ENCODE measurements around the gene HPS5.

The HPS5 gene

GRCh38 chr11:18294862-18295261 is 27.1 kb downstream of the HPS5 start:
- Histone ChIP-seq H3K4me1 (no peaks in the 10 kb centered on the region), H3K4me3 (no peak overlapping the region), H3K36me3 (peaks cover 82 to 100% (median 87%) of the 10 kb centered on the region in 3 donors), H3K9me3 (no peaks in the 10 kb centered on the region), H3K27ac (no peak overlapping the region), H3K27me3 (no peaks in the 10 kb centered on the region)
- TF ChIP-seq CTCF (IDR thresholded peaks at IDR 0.05), result no peak
- no peak for DNase-seq
- intact Hi-C loops (cut with DNase I; ENCODE audit: low total_unique reads), result loop anchor here (10.0 kb wide), 1 partner anchor 200 kb away; no protein-coding TSS in a partner anchor

GRCh38 chr11:18288911-18289310 is 33.0 kb downstream of the HPS5 start:
- Histone ChIP-seq H3K36me3 (peaks cover 79 to 95% (median 83%) of the 10 kb centered on the region in 3 donors), H3K9me3 (no peaks in the 10 kb centered on the region), H3K4me1 (no peaks in the 10 kb centered on the region), H3K27ac (no peak overlapping the region), H3K27me3 (no peaks in the 10 kb centered on the region), H3K4me3 (no peak overlapping the region)
- intact Hi-C loops (cut with DNase I; ENCODE audit: low total_unique reads), result no loop called here
- no peak for TF ChIP-seq CTCF (IDR thresholded peaks at IDR 0.05)
- no peak for DNase-seq

GRCh38 chr11:18285841-18286240 is 36.1 kb downstream of the HPS5 start:
- DNase-seq, result no peak
- Histone ChIP-seq H3K36me3 (peaks cover 73 to 93% (median 85%) of the 10 kb centered on the region in 3 donors), H3K27ac (no peak overlapping the region), H3K4me3 (no peak overlapping the region), H3K4me1 (no peaks in the 10 kb centered on the region), H3K27me3 (no peaks in the 10 kb centered on the region), H3K9me3 (no peaks in the 10 kb centered on the region)
- no peak for TF ChIP-seq CTCF (IDR thresholded peaks at IDR 0.05)
- intact Hi-C loops (cut with DNase I; ENCODE audit: low total_unique reads), result no loop called here

- TF ChIP-seq CTCF (IDR thresholded peaks at IDR 0.05), result no peak
- Histone ChIP-seq H3K36me3 (peaks cover 75 to 98% (median 81%) of the 10 kb centered on the region in 3 donors), H3K4me1 (no peaks in the 10 kb centered on the region), H3K27ac (no peak overlapping the region), H3K27me3 (no peaks in the 10 kb centered on the region), H3K9me3 (no peaks in the 10 kb centered on the region), H3K4me3 (no peak overlapping the region)
- intact Hi-C loops (cut with DNase I; ENCODE audit: low total_unique reads), result no loop called here
- no peak for DNase-seq
These were observed 39.3 kb downstream of the HPS5 start for GRCh38 chr11:18282626-18283025.

- Histone ChIP-seq H3K9me3 (no peaks in the 10 kb centered on the region), H3K27ac (no peak overlapping the region), H3K4me3 (no peak overlapping the region), H3K4me1 (no peaks in the 10 kb centered on the region), H3K36me3 (peaks cover 58 to 87% (median 61%) of the 10 kb centered on the region in 3 donors), H3K27me3 (no peaks in the 10 kb centered on the region)
- intact Hi-C loops (cut with DNase I; ENCODE audit: low total_unique reads), result no loop called here
- TF ChIP-seq CTCF (IDR thresholded peaks at IDR 0.05), result no peak
- DNase-seq, result no peak
These were observed 41.4 kb downstream of the HPS5 start for GRCh38 chr11:18280438-18281045.
